ENCODE measurements around the gene ST7. TPM values are rescaled to one million over a fixed set of nuclear protein-coding genes. Genes with fewer than 3 reads are reported as not detected.
A peak's percentile ranks its signal among the peaks of the same experiment; 100 is the strongest.

ST7 gene
- total and polyA plus RNA-seq, 2 donors from 2014 or later: 21.5 to 29.8 TPM

GRCh38 chr7:116984917-116985316 is 31.6 kb downstream of the ST7 start:
- intact Hi-C loops (cut with DNase I): no loop called here
- H3K4me1 ChIP-seq (ENCODE audit: control insufficient read depth in 2 of 3, insufficient read depth in 2 of 3, low read depth in 1 of 3, low read length in 3 of 3): peaks cover 0 to 4% (median 0%) of the 10 kb centered on the region in 3 donors
- no peaks in the 10 kb centered on the region for H3K36me3 ChIP-seq (ENCODE audit: control insufficient read depth in 2 of 3, insufficient read depth in 3 of 3, low read length in 3 of 3)
- no peak overlapping the region for H3K9ac ChIP-seq (ENCODE audit: low read length in 3 of 3)
- H3K27me3 ChIP-seq (ENCODE audit: control insufficient read depth, insufficient read depth, low read length): no peaks in the 10 kb centered on the region
- no peak overlapping the region for H3K4me3 ChIP-seq (ENCODE audit: low read length in 3 of 3)
- peak; percentile 69 for FAIRE-seq
- DNase-seq: peak in 2 of 5 donors; percentile 19 to 32
- no peak overlapping the region for H3K27ac ChIP-seq (ENCODE audit: low read depth in 2 of 2, low read length in 2 of 2)
- peak; percentile 56 for TF ChIP-seq CTCF (IDR thresholded peaks at IDR 0.05; ENCODE audit: borderline replicate concordance, extremely low read depth, insufficient read depth)
- H3K9me3 ChIP-seq (ENCODE audit: control insufficient read depth in 2 of 3, insufficient read depth in 1 of 3, low read length in 3 of 3): no peaks in the 10 kb centered on the region

GRCh38 chr7:116985575-116985974 is 32.3 kb downstream of the ST7 start:
- no peak for FAIRE-seq
- Histone ChIP-seq H3K9ac (ENCODE audit: low read length in 3 of 3) (no peak overlapping the region), H3K36me3 (ENCODE audit: control insufficient read depth in 2 of 3, insufficient read depth in 3 of 3, low read length in 3 of 3) (no peaks in the 10 kb centered on the region), H3K9me3 (ENCODE audit: control insufficient read depth in 2 of 3, insufficient read depth in 1 of 3, low read length in 3 of 3) (no peaks in the 10 kb centered on the region), H3K27ac (ENCODE audit: low read depth in 2 of 2, low read length in 2 of 2) (no peak overlapping the region), H3K4me3 (ENCODE audit: low read length in 3 of 3) (no peak overlapping the region), H3K27me3 (ENCODE audit: control insufficient read depth, insufficient read depth, low read length) (no peaks in the 10 kb centered on the region), H3K4me1 (ENCODE audit: control insufficient read depth in 2 of 3, insufficient read depth in 2 of 3, low read depth in 1 of 3, low read length in 3 of 3) (peaks cover 0 to 4% (median 0%) of the 10 kb centered on the region in 3 donors)
- intact Hi-C loops (cut with DNase I): no loop called here
- DNase-seq: no peak
- TF ChIP-seq CTCF (IDR thresholded peaks at IDR 0.05; ENCODE audit: borderline replicate concordance, extremely low read depth, insufficient read depth): no peak

- H3K36me3 ChIP-seq (ENCODE audit: control insufficient read depth in 2 of 3, insufficient read depth in 3 of 3, low read length in 3 of 3): no peaks in the 10 kb centered on the region
- intact Hi-C loops (cut with DNase I): no loop called here
- peaks cover 0 to 8% (median 1%) of the 10 kb centered on the region in 3 donors for H3K4me1 ChIP-seq (ENCODE audit: control insufficient read depth in 2 of 3, insufficient read depth in 2 of 3, low read depth in 1 of 3, low read length in 3 of 3)
- DNase-seq (no peak), FAIRE-seq (no peak)
- H3K9me3 ChIP-seq (ENCODE audit: control insufficient read depth in 2 of 3, insufficient read depth in 1 of 3, low read length in 3 of 3): no peaks in the 10 kb centered on the region
- H3K4me3 ChIP-seq (ENCODE audit: low read length in 3 of 3): no peak overlapping the region
- no peak for TF ChIP-seq CTCF (IDR thresholded peaks at IDR 0.05; ENCODE audit: borderline replicate concordance, extremely low read depth, insufficient read depth)
- no peak overlapping the region for H3K9ac ChIP-seq (ENCODE audit: low read length in 3 of 3)
- no peaks in the 10 kb centered on the region for H3K27me3 ChIP-seq (ENCODE audit: control insufficient read depth, insufficient read depth, low read length)
- no peak overlapping the region for H3K27ac ChIP-seq (ENCODE audit: low read depth in 2 of 2, low read length in 2 of 2)
These were observed 33.6 kb downstream of the ST7 start for GRCh38 chr7:116986611-116987565.

All from kidney (tissue), 14 donors.